Urinary bladder (tissue), 4 donors: Measurements from ENCODE around the gene AEN. TPM values are rescaled to one million over a fixed set of nuclear protein-coding genes. Genes with fewer than 3 reads are reported as not detected.

Experiments
- DNase-seq: peaks from one replicate; pipeline ENCODE4 v3.0.0-alpha.2; 2015; ENCODE audit errors: extremely low spot score
- H3K27ac ChIP-seq: one replicate; pipeline ENCODE4 v1.5.1; 2013; ENCODE audit warnings: low read depth, mild to moderate bottlenecking, moderate library complexity
- H3K36me3 ChIP-seq: one replicate; pipeline ENCODE4 v1.6.1; 2013; ENCODE audit warnings: mild to moderate bottlenecking, moderate library complexity; ENCODE audit not compliant: insufficient read depth
- H3K4me1 ChIP-seq: one replicate; pipeline ENCODE4 v1.6.1; 2013; ENCODE audit warnings: mild to moderate bottlenecking, moderate library complexity; ENCODE audit not compliant: insufficient read depth
- H3K4me3 ChIP-seq: one replicate; pipeline ENCODE4 v1.5.1; 2013; ENCODE audit warnings: low read depth, low read length
- WGBS: extraction: QIAGEN DNeasy Blood & Tissue Kit; methylation state at CpG from one replicate; pipeline ENCODE4 v1.1.7; 2013; 5-methylcytosine and 5-hydroxymethylcytosine counted together
- polyA plus RNA-seq: library from polyadenylated mRNA; stranded (reverse); fragments of 200-250 nt; gene quantifications from one replicate; pipeline ENCODE4 v1.2.3, GENCODE V29; 2013
- total RNA-seq: library from RNA; depleted of rRNA; stranded (reverse); fragments of >200 nt; gene quantifications from one replicate; pipeline ENCODE4 v1.2.3, GENCODE V29; 2014
- donor health status: healthy with polysubstance abuse.
- donor health status: healthy.

The AEN gene
- total and polyA plus RNA-seq, 2 donors: 5.4 to 9.3 TPM

GRCh38 chr15:88645171-88646087 is 24.3 kb downstream of the AEN start:
- no peak overlapping the region for H3K4me3 ChIP-seq
- H3K36me3 ChIP-seq: no peaks in the 10 kb centered on the region
- 93% methylated on average over 14 of the region's 14 CpGs for WGBS
- H3K27ac ChIP-seq: no peak overlapping the region
- H3K4me1 ChIP-seq: no peaks in the 10 kb centered on the region
- no peak for DNase-seq

DNA sequence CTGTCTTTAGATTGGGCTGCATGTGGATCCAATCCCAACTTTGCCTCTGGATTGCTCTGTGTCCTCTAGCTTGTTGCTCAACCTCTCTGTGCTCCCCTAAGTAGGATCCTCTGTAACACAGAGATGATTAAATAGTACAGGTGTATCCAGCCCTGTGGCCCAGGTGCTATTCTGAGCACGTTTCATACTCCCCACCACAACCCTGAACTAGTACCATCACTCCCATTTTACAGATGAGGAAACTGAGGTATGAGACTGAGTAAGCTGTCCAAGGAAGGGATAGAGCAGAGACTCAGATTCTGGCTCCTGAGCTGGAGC is 24.9 kb downstream of the AEN start:
- Histone ChIP-seq H3K36me3 (no peaks in the 10 kb centered on the region), H3K27ac (no peak overlapping the region), H3K4me3 (no peak overlapping the region), H3K4me1 (no peaks in the 10 kb centered on the region)
- DNase-seq: no peak
- 77% methylated on average over 1 of the region's 1 CpG for WGBS

DNA sequence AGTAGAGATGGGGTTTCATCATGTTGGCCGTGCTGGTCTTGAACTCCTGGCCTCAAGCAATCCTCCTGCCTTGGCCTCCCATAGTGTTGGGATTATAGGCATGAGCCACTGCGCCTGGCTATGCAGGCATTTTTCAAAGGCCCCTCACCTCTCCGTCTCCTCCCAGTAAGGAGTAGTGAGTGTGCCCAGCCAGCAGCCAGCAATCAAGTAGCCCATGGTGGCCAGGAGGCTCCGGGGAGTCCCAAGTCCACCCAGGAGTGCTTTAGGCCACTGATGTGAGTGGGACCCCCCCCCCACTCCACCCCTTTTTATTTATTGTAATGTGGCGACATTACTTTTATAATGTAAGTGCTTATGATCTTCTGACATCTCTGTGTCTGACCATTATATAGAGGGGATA is 25.8 kb downstream of the AEN start:
- WGBS: 94% methylated on average over 5 of the region's 5 CpGs
- H3K36me3 ChIP-seq: no peaks in the 10 kb centered on the region
- no peaks in the 10 kb centered on the region for H3K4me1 ChIP-seq
- H3K4me3 ChIP-seq: no peak overlapping the region
- no peak overlapping the region for H3K27ac ChIP-seq
- no peak for DNase-seq

GRCh38 chr15:88647351-88648105 is 26.4 kb downstream of the AEN start:
- WGBS: 91% methylated on average over 11 of the region's 11 CpGs

DNA sequence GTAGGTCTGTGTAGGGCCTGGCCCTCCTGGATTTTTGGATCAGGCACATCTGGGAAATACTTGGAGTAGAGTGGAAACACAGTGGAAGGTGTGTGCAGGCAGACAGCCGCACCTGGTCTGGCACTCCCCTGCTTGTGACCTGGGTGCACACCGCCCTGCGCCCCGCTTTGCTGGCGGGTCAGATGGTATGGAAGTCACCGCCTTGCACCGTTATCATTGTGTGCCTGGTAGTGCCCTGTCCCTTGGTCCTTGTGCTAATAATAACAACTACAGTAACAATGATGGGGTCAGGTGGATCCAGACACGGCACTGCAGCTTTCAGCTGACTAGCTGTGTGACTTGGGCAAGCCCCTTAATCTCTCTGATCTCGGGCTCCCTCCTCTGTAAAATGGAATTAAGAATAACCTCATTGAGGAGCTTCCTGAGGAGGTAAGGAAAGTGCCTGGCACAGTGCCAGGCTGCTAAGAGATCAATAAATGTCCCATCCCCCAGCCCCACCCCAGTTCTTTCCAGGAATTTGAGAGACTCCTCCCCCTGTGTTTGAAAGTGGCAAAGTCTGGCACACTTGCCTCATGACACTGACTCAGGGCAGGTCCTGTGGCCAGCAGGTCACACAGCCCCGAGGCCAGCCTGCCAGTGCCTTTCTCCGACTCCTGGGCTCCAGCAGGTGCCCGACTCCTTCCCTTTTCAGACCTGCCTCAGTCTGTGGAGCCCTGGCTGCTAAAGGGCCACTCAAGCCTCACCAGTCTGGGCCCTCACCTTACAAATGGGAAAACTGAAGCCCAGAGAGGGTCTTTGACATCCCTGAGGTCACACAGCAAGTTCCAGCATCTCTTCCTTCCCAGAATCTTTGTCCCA is 27.4 kb downstream of the AEN start:
- H3K36me3 ChIP-seq: no peaks in the 10 kb centered on the region
- H3K4me1 ChIP-seq: no peaks in the 10 kb centered on the region
- 86% methylated on average over 12 of the region's 12 CpGs for WGBS
- no peak overlapping the region for H3K4me3 ChIP-seq
- no peak for DNase-seq
- no peak overlapping the region for H3K27ac ChIP-seq

More at GRCh38 chr15:88647351-88648105, 26.4 kb downstream of the AEN start:
- no peaks in the 10 kb centered on the region for H3K4me1 ChIP-seq
- no peak overlapping the region for H3K27ac ChIP-seq
- no peak overlapping the region for H3K4me3 ChIP-seq
- DNase-seq: no peak
- H3K36me3 ChIP-seq: no peaks in the 10 kb centered on the region

DNA sequence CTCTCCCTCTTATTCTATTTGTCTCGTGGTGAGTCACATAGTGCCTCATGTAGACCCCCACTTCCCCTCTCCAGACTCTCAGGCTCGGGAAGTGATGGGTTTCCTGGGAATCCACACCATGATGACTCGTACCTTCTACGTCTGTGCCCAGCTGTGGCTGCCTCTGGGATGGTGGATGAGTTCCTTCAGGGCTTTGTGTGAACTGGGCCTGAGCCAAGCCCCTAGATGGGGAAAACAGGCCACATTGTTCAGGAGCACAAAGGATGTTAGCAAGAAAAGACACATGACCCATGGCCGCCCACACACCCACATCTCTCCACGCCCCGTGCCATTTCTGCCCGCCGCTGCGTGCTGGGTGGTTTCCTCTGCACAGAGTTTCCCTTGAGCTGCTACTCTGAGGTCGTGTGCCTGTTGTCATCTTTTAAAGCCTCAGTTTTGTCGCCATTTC is 28.2 kb downstream of the AEN start:
- DNase-seq: no peak
- WGBS: 58% methylated on average over 12 of the region's 12 CpGs

GRCh38 chr15:88649753-88650551 is 28.8 kb downstream of the AEN start:
- H3K36me3 ChIP-seq: no peaks in the 10 kb centered on the region
- 79% methylated on average over 23 of the region's 23 CpGs for WGBS
- no peak overlapping the region for H3K27ac ChIP-seq
- H3K4me1 ChIP-seq: no peaks in the 10 kb centered on the region
- no peak overlapping the region for H3K4me3 ChIP-seq
- no peak for DNase-seq

More for the DNA sequence above, 28.2 kb downstream of the AEN start:
- H3K4me1 ChIP-seq: no peaks in the 10 kb centered on the region
- no peak overlapping the region for H3K27ac ChIP-seq
- H3K36me3 ChIP-seq: no peaks in the 10 kb centered on the region
- no peak overlapping the region for H3K4me3 ChIP-seq

GRCh38 chr15:88650556-88650955 is 29.4 kb downstream of the AEN start:
- Histone ChIP-seq H3K27ac (no peak overlapping the region), H3K4me3 (no peak overlapping the region), H3K36me3 (no peaks in the 10 kb centered on the region), H3K4me1 (no peaks in the 10 kb centered on the region)
- no peak for DNase-seq
- 95% methylated on average over 12 of the region's 12 CpGs for WGBS

GRCh38 chr15:88651136-88651732 is 30.1 kb downstream of the AEN start:
- DNase-seq: no peak
- Histone ChIP-seq H3K36me3 (no peaks in the 10 kb centered on the region), H3K4me3 (no peak overlapping the region), H3K4me1 (no peaks in the 10 kb centered on the region), H3K27ac (no peak overlapping the region)
- WGBS: 65% methylated on average over 7 of the region's 7 CpGs

DNA sequence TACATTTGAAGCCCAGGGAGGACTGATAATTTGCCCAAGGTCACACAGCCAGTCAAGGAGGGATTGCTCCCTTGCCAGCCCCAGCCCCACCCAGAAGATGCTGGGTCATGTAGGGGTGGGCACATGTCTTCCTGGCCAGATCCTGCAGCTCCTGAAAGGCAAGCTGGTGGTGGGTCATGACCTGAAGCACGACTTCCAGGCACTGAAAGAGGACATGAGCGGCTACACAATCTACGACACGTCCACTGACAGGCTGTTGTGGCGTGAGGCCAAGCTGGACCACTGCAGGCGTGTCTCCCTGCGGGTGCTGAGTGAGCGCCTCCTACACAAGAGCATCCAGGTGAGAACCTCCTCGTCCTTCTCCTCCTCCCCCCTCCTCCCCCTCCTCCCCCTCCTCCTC is 30.8 kb downstream of the AEN start:
- Histone ChIP-seq H3K4me1 (no peaks in the 10 kb centered on the region), H3K27ac (no peak overlapping the region), H3K36me3 (no peaks in the 10 kb centered on the region), H3K4me3 (no peak overlapping the region)
- 78% methylated on average over 9 of the region's 9 CpGs for WGBS
- no peak for DNase-seq

- no peak overlapping the region for H3K4me3 ChIP-seq
- H3K36me3 ChIP-seq: no peaks in the 10 kb centered on the region
- H3K4me1 ChIP-seq: no peaks in the 10 kb centered on the region
- WGBS: 63% methylated on average over 7 of the region's 8 CpGs
- DNase-seq: no peak
- H3K27ac ChIP-seq: no peak overlapping the region
Measured at GRCh38 chr15:88652456-88653199, 31.5 kb downstream of the AEN start.
